GM12878 (cell line): ENCODE results near the gene AMBRA1. TPM values are rescaled to one million over a fixed set of nuclear protein-coding genes. Genes with fewer than 3 reads are reported as not detected.

Experiments
- BCL11A ChIP-seq: IDR thresholded peaks from 2 replicates; pipeline ENCODE4 v1.6.1; 2011; ENCODE audit warnings: low read depth, low read length
- CBX3 ChIP-seq: fragments of 200-600 bp; sonication (generic); IDR thresholded peaks from 2 replicates; pipeline ENCODE4 v1.6.1; 2016; ENCODE audit warnings: low read depth, borderline replicate concordance
- CBX5 ChIP-seq: sonication (generic); IDR thresholded peaks from 2 replicates; pipeline ENCODE4 v1.6.1; 2016; ENCODE audit warnings: low read depth, moderate library complexity, mild to moderate bottlenecking, inconsistent platforms
- DPF2 ChIP-seq: fragments of 450-650 bp; IDR thresholded peaks from 2 replicates; pipeline ENCODE4 v1.6.1; 2017; ENCODE audit warnings: mild to moderate bottlenecking
- GABPA ChIP-seq: IDR thresholded peaks from 2 replicates; pipeline ENCODE4 v1.6.1; 2014; ENCODE audit warnings: antibody characterized with exemption, low read depth, mild to moderate bottlenecking, inconsistent platforms
- IRF4 ChIP-seq: IDR thresholded peaks from 2 replicates; pipeline ENCODE4 v1.6.1; 2011; ENCODE audit warnings: low read depth, low read length
- KDM1A ChIP-seq: fragments of 200-600 bp; sonication (generic); IDR thresholded peaks from 2 replicates; pipeline ENCODE4 v1.6.1; 2016; ENCODE audit warnings: borderline replicate concordance
- MEF2A ChIP-seq: IDR thresholded peaks from 2 replicates; pipeline ENCODE4 v1.6.1; 2011; ENCODE audit warnings: low read depth, mild to moderate bottlenecking, low read length, moderate library complexity; ENCODE audit not compliant: insufficient read depth
- NFXL1 ChIP-seq: fragments of 450-650 bp; IDR thresholded peaks from 2 replicates; pipeline ENCODE4 v1.6.1; 2017; ENCODE audit warnings: antibody characterized with exemption, mild to moderate bottlenecking, borderline replicate concordance
- PML ChIP-seq: IDR thresholded peaks from 2 replicates; pipeline ENCODE4 v1.6.1; 2012; ENCODE audit warnings: low read length, inconsistent platforms
- POLR2AphosphoS2 ChIP-seq: IDR thresholded peaks from 2 replicates; pipeline ENCODE4 v1.6.1; 2011; ENCODE audit warnings: low read depth, mild to moderate bottlenecking, low read length, improper control_type of control experiment, moderate library complexity
- POLR2AphosphoS5 ChIP-seq: IDR thresholded peaks from 2 replicates; pipeline ENCODE4 v1.6.1; 2011; ENCODE audit warnings: mild to moderate bottlenecking, low read length, inconsistent platforms
- POU2F2 ChIP-seq: IDR thresholded peaks from 3 replicates; pipeline ENCODE4 v1.6.1; 2011; ENCODE audit warnings: low read depth, mild to moderate bottlenecking, low read length, borderline replicate concordance
- SREBF1 ChIP-seq: IDR thresholded peaks from 2 replicates; pipeline ENCODE4 v1.6.1; 2012; ENCODE audit warnings: mild to moderate bottlenecking, low read length
- TCF12 ChIP-seq: IDR thresholded peaks from 2 replicates; pipeline ENCODE4 v1.6.1; 2011; ENCODE audit warnings: low read depth, mild to moderate bottlenecking, low read length
- ZSCAN29 ChIP-seq: fragments of 450-650 bp; IDR thresholded peaks from 2 replicates; pipeline ENCODE4 v1.6.1; 2017; ENCODE audit warnings: mild to moderate bottlenecking, moderate library complexity
- ZZZ3 ChIP-seq: IDR thresholded peaks from 2 replicates; pipeline ENCODE4 v1.6.1; 2011; ENCODE audit warnings: low read depth; ENCODE audit not compliant: control insufficient read depth, insufficient read length
- polyA plus RNA-seq, 11 experiments: library from polyadenylated mRNA; depleted of rRNA in 4 of 11; unstranded in 6 of 11; stranded (reverse) in 5 of 11; fragments of >200 nt; fragmentation: Nextera tagmentation in 4 of 11; fragmentation: Illumina TruSeq in 1 of 11; extraction: Ambion mirVana in 4 of 11; extraction: Trizol in 1 of 11; gene quantifications; 1 replicate in 1 of 11; 2 replicates in 10 of 11; pipeline versions ENCODE4 v1.2.1 to v1.2.3, GENCODE V29; 2011 to 2016; ENCODE audit warnings: inconsistent platforms in 2 of 11, missing spikeins in 2 of 11, low read depth in 1 of 11
- total RNA-seq, 4 experiments: library from RNA; depleted of rRNA in 3 of 4; stranded (reverse); fragments of >200 nt in 3 of 4; fragmentation: Illumina TruSeq in 1 of 4; extraction: Trizol in 1 of 4; gene quantifications; 2 replicates each; pipeline versions ENCODE4 v1.2.1 to v1.2.3, GENCODE V29; 2013 to 2021
- TF ChIP-seq, protein P1 (sequence below): fragments of 450-650 bp; IDR thresholded peaks from 2 replicates; pipeline ENCODE4 v1.6.1; 2018; ENCODE audit warnings: borderline replicate concordance, mild to moderate bottlenecking; ENCODE audit not compliant: partially characterized antibody
- TF ChIP-seq, protein P2 (sequence below): fragments of 450-650 bp; IDR thresholded peaks from 2 replicates; pipeline ENCODE4 v1.6.1; 2017; ENCODE audit warnings: mild to moderate bottlenecking, low read depth, inconsistent platforms; ENCODE audit not compliant: poor library complexity, severe bottlenecking
- TF ChIP-seq, protein P3 (sequence below): fragments of 450-650 bp; IDR thresholded peaks from 2 replicates; pipeline ENCODE4 v1.6.1; 2016; ENCODE audit warnings: mild to moderate bottlenecking
- TF ChIP-seq, protein P4 (sequence below): IDR thresholded peaks from 2 replicates; pipeline ENCODE4 v1.6.1; 2011; ENCODE audit warnings: borderline replicate concordance, low read depth, mild to moderate bottlenecking, moderate library complexity, low read length; ENCODE audit not compliant: insufficient read depth, poor library complexity, severe bottlenecking
- TF ChIP-seq, protein P5 (sequence below): IDR thresholded peaks from 2 replicates; pipeline ENCODE4 v1.6.1; 2011; ENCODE audit warnings: mild to moderate bottlenecking, low read depth, low read length, moderate library complexity; ENCODE audit not compliant: insufficient replicate concordance

The AMBRA1 gene
- total and polyA plus RNA-seq, 10 of the 15 experiments (the other 5 are each of a cell fraction or from before 2014, with no cell fraction given) = 0.57 to 34.3 (median 13.7) TPM

DNA sequence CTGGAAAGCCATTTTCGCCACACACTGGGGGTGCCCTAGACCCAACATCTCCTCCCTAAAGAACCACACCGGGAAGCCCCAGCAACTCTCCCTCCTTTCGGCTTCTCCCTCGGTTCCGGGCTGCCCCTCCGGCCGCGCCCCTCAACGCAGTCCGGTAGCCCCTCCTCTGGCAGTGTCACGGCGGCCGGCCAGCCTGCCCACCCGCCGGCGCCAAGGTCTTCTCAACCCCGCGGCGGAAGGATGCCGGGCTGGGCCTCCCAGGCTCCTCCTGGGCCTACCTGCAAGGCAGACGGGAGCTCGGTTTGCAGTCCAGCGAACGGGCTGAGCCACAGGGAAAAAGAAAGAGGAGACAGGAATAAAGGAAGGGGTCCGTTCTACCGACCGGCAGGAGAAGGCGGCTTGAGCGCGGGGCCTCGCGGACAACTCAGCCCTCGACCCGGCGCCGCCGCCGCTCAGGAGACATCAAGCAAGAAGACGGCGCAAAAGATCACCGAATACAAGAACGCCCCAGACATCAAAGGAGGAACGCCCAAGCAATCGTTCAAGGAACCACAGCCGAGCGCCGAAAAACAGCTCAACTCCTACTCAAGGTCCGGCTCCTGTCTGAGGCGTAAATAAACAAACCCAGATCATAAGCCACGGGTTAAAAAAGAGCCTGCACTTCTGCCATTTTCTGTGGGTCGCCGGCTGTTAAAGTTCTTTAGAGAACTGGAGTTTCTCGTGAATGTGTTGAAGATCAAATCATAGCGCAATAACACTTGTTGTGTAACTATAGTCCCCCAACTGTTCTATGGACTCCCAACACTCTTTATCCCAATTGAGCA is at the start of gene AMBRA1 (continued):
- TF ChIP-seq, protein P1, sequence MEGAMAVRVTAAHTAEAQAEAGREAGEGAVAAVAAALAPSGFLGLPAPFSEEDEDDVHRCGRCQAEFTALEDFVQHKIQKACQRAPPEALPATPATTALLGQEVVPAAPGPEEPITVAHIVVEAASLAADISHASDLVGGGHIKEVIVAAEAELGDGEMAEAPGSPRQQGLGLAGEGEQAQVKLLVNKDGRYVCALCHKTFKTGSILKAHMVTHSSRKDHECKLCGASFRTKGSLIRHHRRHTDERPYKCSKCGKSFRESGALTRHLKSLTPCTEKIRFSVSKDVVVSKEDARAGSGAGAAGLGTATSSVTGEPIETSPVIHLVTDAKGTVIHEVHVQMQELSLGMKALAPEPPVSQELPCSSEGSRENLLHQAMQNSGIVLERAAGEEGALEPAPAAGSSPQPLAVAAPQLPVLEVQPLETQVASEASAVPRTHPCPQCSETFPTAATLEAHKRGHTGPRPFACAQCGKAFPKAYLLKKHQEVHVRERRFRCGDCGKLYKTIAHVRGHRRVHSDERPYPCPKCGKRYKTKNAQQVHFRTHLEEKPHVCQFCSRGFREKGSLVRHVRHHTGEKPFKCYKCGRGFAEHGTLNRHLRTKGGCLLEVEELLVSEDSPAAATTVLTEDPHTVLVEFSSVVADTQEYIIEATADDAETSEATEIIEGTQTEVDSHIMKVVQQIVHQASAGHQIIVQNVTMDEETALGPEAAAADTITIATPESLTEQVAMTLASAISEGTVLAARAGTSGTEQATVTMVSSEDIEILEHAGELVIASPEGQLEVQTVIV = peak; percentile 73
- TF ChIP-seq CBX3 = no peak
- TF ChIP-seq SREBF1 = no peak
- peak; percentile 48; the same call in 1 of the 2 replicates for TF ChIP-seq PML
- peak; percentile 96 for TF ChIP-seq CBX5
- TF ChIP-seq BCL11A = no peak
- peak; percentile 50 for TF ChIP-seq DPF2
- peak; percentile 11; the same call in 1 of the 2 replicates for TF ChIP-seq TCF12
- no peak for TF ChIP-seq ZZZ3
- TF ChIP-seq, protein P2, sequence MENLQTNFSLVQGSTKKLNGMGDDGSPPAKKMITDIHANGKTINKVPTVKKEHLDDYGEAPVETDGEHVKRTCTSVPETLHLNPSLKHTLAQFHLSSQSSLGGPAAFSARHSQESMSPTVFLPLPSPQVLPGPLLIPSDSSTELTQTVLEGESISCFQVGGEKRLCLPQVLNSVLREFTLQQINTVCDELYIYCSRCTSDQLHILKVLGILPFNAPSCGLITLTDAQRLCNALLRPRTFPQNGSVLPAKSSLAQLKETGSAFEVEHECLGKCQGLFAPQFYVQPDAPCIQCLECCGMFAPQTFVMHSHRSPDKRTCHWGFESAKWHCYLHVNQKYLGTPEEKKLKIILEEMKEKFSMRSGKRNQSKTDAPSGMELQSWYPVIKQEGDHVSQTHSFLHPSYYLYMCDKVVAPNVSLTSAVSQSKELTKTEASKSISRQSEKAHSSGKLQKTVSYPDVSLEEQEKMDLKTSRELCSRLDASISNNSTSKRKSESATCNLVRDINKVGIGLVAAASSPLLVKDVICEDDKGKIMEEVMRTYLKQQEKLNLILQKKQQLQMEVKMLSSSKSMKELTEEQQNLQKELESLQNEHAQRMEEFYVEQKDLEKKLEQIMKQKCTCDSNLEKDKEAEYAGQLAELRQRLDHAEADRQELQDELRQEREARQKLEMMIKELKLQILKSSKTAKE = peak; percentile 80
- TF ChIP-seq NFXL1 = no peak
- TF ChIP-seq, protein P3, sequence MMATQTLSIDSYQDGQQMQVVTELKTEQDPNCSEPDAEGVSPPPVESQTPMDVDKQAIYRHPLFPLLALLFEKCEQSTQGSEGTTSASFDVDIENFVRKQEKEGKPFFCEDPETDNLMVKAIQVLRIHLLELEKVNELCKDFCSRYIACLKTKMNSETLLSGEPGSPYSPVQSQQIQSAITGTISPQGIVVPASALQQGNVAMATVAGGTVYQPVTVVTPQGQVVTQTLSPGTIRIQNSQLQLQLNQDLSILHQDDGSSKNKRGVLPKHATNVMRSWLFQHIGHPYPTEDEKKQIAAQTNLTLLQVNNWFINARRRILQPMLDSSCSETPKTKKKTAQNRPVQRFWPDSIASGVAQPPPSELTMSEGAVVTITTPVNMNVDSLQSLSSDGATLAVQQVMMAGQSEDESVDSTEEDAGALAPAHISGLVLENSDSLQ = peak; percentile 42
- no peak for TF ChIP-seq KDM1A
- TF ChIP-seq MEF2A = 0 out of 2 replicates have a peak, but pooled peaks have one; percentile 14
- TF ChIP-seq GABPA = no peak
- no peak for TF ChIP-seq ZSCAN29
- TF ChIP-seq POLR2AphosphoS5 = peak; percentile 82
- TF ChIP-seq IRF4 = 0 out of 2 replicates have a peak, but pooled peaks have one; percentile 56
- TF ChIP-seq, protein P4, sequence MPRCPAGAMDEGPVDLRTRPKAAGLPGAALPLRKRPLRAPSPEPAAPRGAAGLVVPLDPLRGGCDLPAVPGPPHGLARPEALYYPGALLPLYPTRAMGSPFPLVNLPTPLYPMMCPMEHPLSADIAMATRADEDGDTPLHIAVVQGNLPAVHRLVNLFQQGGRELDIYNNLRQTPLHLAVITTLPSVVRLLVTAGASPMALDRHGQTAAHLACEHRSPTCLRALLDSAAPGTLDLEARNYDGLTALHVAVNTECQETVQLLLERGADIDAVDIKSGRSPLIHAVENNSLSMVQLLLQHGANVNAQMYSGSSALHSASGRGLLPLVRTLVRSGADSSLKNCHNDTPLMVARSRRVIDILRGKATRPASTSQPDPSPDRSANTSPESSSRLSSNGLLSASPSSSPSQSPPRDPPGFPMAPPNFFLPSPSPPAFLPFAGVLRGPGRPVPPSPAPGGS = no peak
- TF ChIP-seq, protein P5, sequence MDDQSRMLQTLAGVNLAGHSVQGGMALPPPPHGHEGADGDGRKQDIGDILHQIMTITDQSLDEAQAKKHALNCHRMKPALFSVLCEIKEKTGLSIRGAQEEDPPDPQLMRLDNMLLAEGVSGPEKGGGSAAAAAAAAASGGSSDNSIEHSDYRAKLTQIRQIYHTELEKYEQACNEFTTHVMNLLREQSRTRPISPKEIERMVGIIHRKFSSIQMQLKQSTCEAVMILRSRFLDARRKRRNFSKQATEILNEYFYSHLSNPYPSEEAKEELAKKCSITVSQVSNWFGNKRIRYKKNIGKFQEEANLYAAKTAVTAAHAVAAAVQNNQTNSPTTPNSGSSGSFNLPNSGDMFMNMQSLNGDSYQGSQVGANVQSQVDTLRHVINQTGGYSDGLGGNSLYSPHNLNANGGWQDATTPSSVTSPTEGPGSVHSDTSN = no peak
- TF ChIP-seq POLR2AphosphoS2 = peak; percentile 99
- peak; percentile 63; the same call in 2 of the 3 replicates for TF ChIP-seq POU2F2
